A549 treated with dexamethasone at 1 μM for 4 hours (cell line): ENCODE data around the gene CS. TPM values are rescaled to one million over a fixed set of nuclear protein-coding genes. Genes with fewer than 3 reads are reported as not detected.

Source experiments
- total RNA-seq: library from RNA; stranded (reverse); fragments of 200-300 nt; extraction: Qiagen RNA extraction; gene quantifications from 5 replicates; pipeline ENCODE4 v1.2.3, GENCODE V29; 2022

The CS gene
- total RNA-seq: 165 to 177 TPM (median 167 TPM) in 5 replicates

DNA sequence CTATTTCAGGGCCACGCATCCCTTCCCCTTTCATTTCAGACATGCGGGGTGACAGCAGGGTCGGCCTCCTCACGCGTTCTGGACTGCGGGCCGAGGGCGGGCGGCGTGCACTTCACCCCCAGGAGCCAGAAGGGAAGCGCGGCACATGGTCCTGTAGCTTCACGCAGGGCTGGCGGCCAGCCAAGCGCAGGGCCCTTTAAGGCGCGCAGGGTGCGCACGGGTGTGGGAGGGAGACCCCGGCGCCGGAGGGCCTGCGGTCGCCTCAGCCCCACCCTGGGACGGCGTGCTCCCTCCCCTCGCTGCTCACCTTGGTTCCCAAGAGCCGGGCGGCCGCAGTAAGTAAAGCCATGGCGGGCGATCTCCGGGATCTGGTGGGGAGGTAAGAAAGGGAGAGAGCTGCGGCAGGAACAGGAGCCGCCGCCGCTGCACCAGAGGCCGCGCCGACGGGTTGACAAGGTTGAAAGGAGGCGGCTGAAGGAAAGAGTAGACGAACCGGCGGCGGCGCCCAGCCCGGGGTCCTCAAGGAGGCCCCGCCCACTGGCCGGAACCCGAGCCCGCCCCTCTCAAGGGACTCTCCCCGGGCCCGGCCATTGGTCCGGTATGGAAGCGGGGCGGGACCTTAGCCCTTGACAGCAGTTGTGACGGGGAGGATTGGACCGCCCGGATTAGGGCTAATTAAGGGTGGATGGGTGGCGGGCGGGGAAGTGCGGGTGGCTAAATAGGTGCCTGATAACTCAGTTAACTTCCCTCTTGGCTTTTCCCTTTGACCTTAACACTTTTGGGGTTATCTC is at the start of gene CS:
CS (minus strand) TSS at position 478 of the 791 bp plus-strand sequence; CDS start at position 349, 129 bp downstream.

GRCh38 chr12:56338308-56339157 is 38.4 kb upstream of the CS start, which contains the start of gene IL23A:
Gene IL23A (plus strand): TSS chr12:56338884. CDS start chr12:56339045, 161 bp downstream.

DNA sequence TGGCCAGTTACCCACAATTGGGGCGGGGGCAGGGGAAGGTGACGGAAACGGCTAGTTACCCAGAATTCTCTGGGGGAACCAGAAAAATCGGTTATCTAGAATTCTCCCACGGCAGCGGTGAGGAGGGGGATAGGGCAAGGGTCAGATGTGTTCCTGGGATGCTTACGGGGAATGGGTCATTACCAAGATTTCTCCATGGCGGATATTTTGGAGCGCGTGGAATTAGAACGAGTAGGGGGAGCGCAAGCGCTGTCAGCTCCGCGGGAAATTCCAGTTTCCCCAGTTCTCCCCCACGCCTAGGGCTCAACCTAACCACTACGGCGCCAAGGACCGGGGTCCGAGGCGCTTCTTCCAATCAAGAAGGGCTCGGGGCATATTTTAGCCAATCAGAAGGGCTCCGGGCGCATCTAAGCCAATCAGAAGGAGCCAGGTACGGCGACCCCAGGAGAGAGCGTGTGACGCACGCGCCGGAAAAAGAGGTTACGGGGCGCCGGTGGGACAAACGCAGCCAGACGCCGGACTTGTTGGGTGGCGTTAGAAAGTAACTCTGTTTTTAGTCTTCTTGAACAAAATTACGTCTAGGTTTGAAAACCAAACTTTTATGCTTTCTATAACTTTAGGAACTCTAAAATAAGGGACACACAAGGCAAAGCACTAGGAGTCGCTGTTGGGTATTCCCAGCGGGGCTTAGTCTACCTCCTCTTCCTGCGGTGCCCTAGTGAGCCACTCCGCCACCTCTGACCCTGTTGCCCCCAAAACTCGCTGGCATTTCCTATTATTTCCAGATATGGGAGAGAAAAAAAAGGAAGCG is 33.8 kb upstream of the CS start, which contains the start of gene PAN2:
PAN2 (minus strand) TSS at position 322 of the 811 bp plus-strand sequence. CDS start 906 bp downstream, outside the sequence.

DNA sequence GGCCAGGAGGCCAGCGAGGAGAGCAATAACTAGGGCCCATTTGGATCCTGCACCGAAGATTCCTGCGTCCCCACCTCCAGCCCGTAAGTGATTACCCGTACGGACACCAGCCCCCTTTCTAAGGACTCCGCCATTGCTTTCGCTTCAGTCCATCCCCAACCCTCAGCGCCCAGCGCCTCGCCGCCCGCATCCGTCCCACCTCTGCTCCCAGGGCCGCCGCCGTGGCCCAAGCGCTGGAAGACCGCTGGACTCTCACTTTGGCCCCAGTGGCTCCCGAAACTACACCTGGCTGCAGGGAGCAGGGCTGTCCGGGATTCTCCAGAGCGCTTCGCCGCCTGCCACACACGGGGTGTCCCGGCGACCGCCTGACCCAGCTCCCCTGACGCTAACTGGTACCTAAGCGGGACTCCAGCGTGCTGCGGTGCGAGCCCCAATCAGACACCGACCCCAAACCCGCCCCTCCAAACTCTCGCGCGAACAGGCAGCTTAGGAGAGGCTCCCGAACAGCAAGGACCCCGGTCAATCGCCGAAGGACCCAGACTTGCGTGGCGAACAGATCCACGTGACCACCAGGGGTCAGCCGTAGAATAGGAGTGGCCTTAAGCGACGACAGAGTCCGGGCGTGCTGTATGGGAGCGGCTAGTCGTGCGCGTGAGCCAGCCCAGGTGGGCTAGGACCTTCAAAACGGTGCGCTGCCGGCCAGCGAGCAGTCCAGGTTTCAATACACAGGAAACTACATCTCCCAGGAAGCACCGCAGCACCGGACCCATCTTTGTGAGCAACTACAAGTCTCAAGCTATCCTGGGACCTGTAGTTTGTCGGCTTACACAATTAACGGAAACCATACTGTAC is 15.7 kb upstream of the CS start, which contains the start of gene CNPY2:
CNPY2 (minus strand) TSS at position 367 of the 852 bp plus-strand sequence. CDS start 771 bp downstream, outside the sequence.

GRCh38 chr12:56266693-56267442 is 33.3 kb downstream of the CS start, which contains the start of gene COQ10A:
Gene COQ10A (plus strand): TSS chr12:56266942. CDS start chr12:56267119, 177 bp downstream.

GRCh38 chr12:56258068-56258819 is 41.9 kb downstream of the CS start, which contains the start of gene ANKRD52:
Gene ANKRD52 (minus strand): TSS chr12:56258384. CDS start chr12:56258269, 115 bp downstream.

GRCh38 chr12:56229916-56230431 is 70.2 kb downstream of the CS start, which contains the start of gene SLC39A5:
Gene SLC39A5 (plus strand): TSS chr12:56230051. CDS start chr12:56231275, 1,224 bp downstream.

DNA sequence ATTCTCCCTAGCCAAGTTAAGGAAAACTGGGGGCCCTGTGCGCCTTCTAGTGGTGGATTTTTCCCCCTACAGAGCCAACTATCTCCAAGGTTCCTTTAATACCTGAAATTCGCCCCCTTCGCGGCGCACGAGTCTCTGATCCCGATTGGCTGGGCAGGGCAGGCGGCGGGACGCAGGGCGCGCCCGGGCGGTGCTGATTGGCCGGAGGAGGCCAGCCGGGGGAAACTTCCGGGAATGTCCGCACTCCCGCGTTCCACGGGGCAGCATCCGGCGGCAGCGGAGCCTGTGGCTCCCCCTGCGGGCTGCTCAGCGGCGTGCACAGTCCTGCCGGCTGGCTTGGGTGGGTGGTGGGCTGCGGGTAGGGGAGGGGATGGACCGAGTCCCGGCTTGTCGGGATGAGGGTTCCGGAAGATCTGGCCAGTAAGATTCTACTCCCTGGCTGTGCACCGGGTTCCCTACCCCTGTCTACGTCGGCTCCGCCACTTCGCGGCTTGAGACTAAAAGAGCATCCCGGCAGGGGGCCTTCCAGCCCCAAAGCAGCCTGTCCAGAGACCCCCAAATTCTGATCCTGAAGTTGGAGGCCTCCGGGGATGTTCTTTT is 75.9 kb downstream of the CS start, which contains the start of gene NABP2:
NABP2 (plus strand) TSS at position 241 of the 600 bp plus-strand sequence. CDS start 515 bp downstream, outside the sequence.

DNA sequence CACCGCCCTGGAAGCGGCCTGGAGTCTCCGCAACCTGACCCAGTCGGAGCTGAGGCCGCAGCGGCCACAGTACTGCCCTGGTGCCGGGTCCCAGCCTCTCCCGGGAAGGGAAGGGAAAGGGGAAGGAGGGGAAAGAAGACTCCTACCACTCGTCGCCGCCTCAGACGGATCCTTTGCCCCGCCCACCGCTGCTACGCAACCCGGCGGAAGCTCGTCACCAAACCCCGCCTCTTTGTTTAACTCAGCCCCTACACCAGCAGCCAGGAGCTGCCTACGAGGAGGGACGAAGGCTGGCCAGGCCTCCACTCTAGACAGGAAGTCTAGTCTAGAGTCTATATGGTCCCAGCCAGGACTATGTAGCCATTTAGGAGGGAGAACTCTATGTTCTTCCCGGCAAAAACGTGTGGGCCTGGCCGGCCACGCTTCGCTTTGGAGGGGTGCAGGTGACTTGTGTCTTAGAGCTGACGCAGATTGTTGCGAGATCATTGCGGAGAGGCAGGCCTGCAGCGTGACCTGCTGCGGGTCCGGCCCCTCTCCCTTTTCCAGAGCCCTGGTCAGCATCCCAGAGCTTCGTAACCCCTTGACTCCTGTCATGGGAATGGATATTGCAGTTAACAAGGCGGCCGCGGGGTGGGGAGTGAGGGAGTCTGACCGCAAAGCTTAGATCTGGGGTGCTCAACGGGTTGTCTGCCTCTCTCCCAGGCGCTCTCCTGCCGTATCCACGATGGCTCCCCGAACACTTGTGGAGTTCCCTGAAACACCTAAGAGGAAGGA is 78.2 kb downstream of the CS start, which contains the start of gene RNF41:
RNF41 (minus strand) TSS at position 166 of the 774 bp plus-strand sequence. CDS start 7,875 bp downstream, outside the sequence.

Other genes with a start within 250 kb of the CS start
- 1.1 to 1.7 TPM (median 1.3 TPM) in 5 replicates for gene ERBB3, start 220.2 kb downstream of the CS start, total RNA-seq
- 310 to 332 TPM (median 329 TPM) in 5 replicates for gene PA2G4, start 195.8 kb downstream of the CS start, total RNA-seq
- 5,372 to 6,304 TPM (median 5,793 TPM) in 5 replicates for gene RPL41, start 183.7 kb downstream of the CS start, total RNA-seq
- 2.5 to 3.5 TPM (median 3.1 TPM) in 5 replicates for gene ZC3H10, start 182.1 kb downstream of the CS start, total RNA-seq
- 56.5 to 75.8 TPM (median 72.7 TPM) in 5 replicates for gene ESYT1, start 172.1 kb downstream of the CS start, total RNA-seq
- gene MYL6B, start 147.7 kb downstream of the CS start, total RNA-seq: 68.1 to 83.2 TPM (median 73.8 TPM) in 5 replicates
- 2,040 to 3,443 TPM (median 2,154 TPM) in 5 replicates for gene MYL6, start 142.0 kb downstream of the CS start, total RNA-seq
- gene SMARCC2, start 110.8 kb downstream of the CS start, total RNA-seq: 22.5 to 42.3 TPM (median 39.4 TPM) in 5 replicates
- gene RNF41, start 78.4 kb downstream of the CS start, total RNA-seq: 21.6 to 27.4 TPM (median 26.5 TPM) in 5 replicates
- 54.2 to 64.3 TPM (median 59.9 TPM) in 5 replicates for gene NABP2, start 76.0 kb downstream of the CS start, total RNA-seq
- gene SLC39A5, start 70.3 kb downstream of the CS start, total RNA-seq: 0.09 TPM in 1 of 5 replicates, not detected in the others
- 29.4 to 50.6 TPM (median 47.0 TPM) in 5 replicates for gene ANKRD52, start 41.9 kb downstream of the CS start, total RNA-seq
- gene COQ10A, start 33.4 kb downstream of the CS start, total RNA-seq: 12.6 to 15.7 TPM (median 15.3 TPM) in 5 replicates
- gene CNPY2, start 15.7 kb upstream of the CS start, total RNA-seq: 120 to 144 TPM (median 126 TPM) in 5 replicates
- gene PAN2, start 33.7 kb upstream of the CS start, total RNA-seq: 11.3 to 14.3 TPM (median 14.2 TPM) in 5 replicates
- gene IL23A, start 38.6 kb upstream of the CS start, total RNA-seq: 0.17 to 0.49 TPM (median 0.32 TPM) in 4 of 5 replicates, not detected in the other
- 7.6 to 13.7 TPM (median 11.1 TPM) in 5 replicates for gene STAT2, start 59.8 kb upstream of the CS start, total RNA-seq
- not detected in 5 replicates for gene APOF, start 62.5 kb upstream of the CS start, total RNA-seq
- gene TIMELESS, start 149.1 kb upstream of the CS start, total RNA-seq: 27.2 to 40.2 TPM (median 36.9 TPM) in 5 replicates
- gene MIP, start 154.3 kb upstream of the CS start, total RNA-seq: 0.15 TPM in 1 of 5 replicates, not detected in the others
- gene SPRYD4, start 168.2 kb upstream of the CS start, total RNA-seq: 1.5 to 2.0 TPM (median 1.8 TPM) in 5 replicates
- 0.07 to 0.28 TPM (median 0.11 TPM) in 5 replicates for gene GLS2, start 187.8 kb upstream of the CS start, total RNA-seq
- gene RBMS2, start 221.5 kb upstream of the CS start, total RNA-seq: 10.0 to 15.1 TPM (median 12.5 TPM) in 5 replicates